Measurements from ENCODE around the gene SOCS1. TPM values are rescaled to one million over a fixed set of nuclear protein-coding genes. Genes with fewer than 3 reads are reported as not detected.

The SOCS1 gene
- polyA plus RNA-seq, 6 donors from 2014 or later, result 19.8 to 62.0 (median 32.5) TPM

DNA sequence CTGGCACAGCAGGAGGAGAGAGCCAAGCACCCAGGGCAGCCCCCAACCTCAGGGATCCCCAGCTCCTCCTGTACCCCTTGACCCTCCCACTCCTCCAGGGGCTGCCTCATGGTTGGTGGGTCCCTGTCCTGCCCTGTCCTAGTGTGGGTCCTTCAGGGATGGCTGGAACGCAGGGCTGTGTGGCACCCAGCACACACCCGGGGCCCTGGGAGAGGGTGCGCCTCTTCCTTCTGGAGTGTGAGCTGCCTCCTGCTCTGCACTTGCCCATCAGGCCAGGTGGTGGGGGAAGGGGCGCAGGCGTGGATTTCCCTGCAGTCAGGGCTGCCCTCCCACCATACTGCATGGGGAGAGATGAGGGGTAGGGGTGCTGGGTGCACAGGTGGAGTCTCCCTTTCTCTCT is 42.6 kb downstream of the SOCS1 start:
- ATAC-seq (ENCODE audit: low read depth in 2 of 2), result no peak
- peaks cover 0 to 26% (median 16%) of the 10 kb centered on the region in 3 donors for H3K27me3 Mint-ChIP-seq
- H3K9me3 Mint-ChIP-seq, result peaks cover 4 to 19% (median 10%) of the 10 kb centered on the region in 7 donors
- no peak overlapping the region for H3K4me3 Mint-ChIP-seq
- peaks cover 5 to 7% (median 7%) of the 10 kb centered on the region in 3 donors for H3K4me1 Mint-ChIP-seq
- DNase-seq, result no peak
- no peak overlapping the region for H3K27ac Mint-ChIP-seq
- peaks cover 0 to 7% of the 10 kb centered on the region in 2 donors for H3K36me3 Mint-ChIP-seq

DNA sequence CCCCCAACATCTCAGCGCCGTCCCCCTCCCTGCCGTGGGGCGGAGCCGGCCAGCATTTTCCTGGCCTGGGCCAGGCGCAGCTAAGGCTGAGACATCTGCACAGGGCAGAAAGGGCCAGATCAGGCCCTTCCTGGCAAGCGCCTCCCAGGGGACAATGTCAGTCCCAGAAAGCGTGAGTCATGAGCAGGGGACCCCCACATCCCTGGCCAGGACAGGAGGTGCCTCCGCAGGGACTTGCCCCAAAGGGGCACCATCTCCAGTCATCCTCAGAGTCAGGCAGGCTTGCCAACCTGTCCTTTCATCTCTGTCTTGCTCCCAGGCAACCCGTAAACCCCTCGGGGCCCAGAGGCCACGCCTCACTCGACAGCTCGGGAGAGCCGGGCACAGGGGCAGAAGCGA is 43.2 kb downstream of the SOCS1 start:
- H3K27me3 Mint-ChIP-seq, result peaks cover 0 to 31% (median 16%) of the 10 kb centered on the region in 3 donors
- no peak overlapping the region for H3K27ac Mint-ChIP-seq
- H3K36me3 Mint-ChIP-seq, result peaks cover 0 to 7% of the 10 kb centered on the region in 2 donors
- no peak for ATAC-seq (ENCODE audit: low read depth in 2 of 2)
- H3K9me3 Mint-ChIP-seq, result peaks cover 4 to 14% (median 9%) of the 10 kb centered on the region in 7 donors
- no peak overlapping the region for H3K4me3 Mint-ChIP-seq
- peaks cover 5 to 10% (median 7%) of the 10 kb centered on the region in 3 donors for H3K4me1 Mint-ChIP-seq
- no peak for DNase-seq

DNA sequence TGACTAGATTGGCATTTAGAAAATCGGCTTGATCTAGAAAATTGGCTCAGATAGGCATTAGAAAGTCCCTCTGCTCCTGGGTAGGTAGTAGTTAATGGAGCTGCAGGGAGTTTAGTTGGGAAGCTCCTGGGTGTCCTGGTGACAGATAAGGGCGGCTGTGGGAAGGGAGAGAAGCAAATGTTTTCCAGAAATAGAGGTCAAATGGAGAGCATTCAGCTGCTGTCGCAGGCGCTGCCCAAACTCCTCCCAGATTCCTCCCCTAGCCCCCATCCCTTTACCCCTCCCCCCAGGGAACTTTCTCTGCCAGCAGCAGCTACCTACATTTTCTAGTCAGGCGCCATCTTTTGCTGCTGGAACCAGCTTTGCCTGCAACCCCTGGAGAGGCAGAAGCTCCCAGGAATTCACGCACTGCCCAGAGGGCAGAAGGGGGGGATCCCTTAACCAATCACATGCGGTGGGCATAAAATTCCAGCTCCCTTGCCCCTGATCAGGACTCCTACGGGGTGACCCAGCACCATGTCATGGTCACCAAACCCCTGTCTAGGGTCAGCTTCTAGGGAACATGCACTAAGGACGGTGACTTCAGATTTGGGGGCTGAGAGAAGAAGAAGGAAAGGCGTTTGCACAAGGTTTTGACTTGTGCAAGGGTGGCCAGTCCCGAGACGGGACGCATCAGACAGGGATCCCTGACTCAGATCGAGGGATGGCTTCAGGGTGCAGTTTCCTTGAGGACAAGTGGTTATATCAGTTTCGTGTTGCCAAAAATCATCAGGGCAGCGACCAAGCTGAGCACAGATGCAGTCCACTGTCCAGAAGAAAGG is 43.8 kb downstream of the SOCS1 start:
- H3K36me3 Mint-ChIP-seq, result peaks cover 0 to 7% of the 10 kb centered on the region in 2 donors
- H3K9me3 Mint-ChIP-seq, result peaks cover 7 to 12% (median 9%) of the 10 kb centered on the region in 7 donors
- peak overlapping the region in 2 of 6 donors; percentile 45 to 47 for H3K27ac Mint-ChIP-seq
- ATAC-seq (ENCODE audit: low read depth in 2 of 2), result no peak
- H3K4me3 Mint-ChIP-seq, result no peak overlapping the region
- peaks cover 0 to 37% (median 20%) of the 10 kb centered on the region in 3 donors for H3K27me3 Mint-ChIP-seq
- no peak for DNase-seq
- H3K4me1 Mint-ChIP-seq, result peaks cover 5 to 10% (median 7%) of the 10 kb centered on the region in 3 donors

DNA sequence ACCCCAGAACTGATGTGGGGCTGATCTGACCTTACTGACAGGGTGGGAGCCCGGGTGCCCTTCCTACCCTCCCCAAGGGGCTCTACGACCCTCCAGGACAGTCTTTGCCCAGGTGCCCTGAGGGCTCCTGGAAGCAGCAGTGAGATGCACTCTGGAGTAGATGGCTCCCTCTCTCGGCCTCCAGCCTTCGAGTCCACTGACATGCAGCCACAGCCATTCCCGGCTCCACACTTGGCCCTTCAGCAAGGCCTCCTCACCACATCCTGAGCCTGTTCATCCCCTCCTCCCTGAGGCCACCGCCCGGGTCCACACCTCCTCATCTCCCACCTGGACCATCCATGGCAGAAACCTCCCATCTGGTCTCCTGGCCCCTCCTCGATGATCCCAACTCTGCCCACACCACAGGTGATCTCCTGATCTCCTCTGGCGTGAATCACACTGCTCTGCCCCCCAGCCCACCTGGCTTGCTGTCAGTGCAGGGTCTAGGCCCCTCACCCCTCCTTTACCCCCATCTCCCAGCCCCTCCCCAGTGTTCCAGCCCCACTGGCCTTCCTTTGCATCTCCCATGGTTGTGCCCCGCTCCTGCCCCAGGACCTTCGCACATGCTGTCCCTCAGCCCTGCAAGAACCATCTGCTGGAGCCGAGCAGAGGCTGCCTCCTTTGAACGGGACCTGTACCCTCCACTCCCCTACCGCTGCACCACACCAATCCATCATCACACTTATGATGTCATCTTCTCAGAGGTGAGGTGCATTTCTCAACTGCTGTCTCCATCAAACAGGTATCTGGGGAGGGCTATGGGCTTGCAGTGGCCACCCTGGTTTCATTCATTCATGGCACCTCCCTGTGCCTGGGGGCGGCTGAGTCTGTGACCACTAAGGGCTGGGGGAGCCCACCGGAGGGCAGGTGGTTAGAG is 44.7 kb downstream of the SOCS1 start:
- Mint-ChIP-seq H3K4me3 (peak overlapping the region in 1 of 8 donors; percentile 45), H3K27me3 (peaks cover 0 to 46% (median 29%) of the 10 kb centered on the region in 3 donors), H3K4me1 (peaks cover 11 to 17% (median 13%) of the 10 kb centered on the region in 3 donors), H3K27ac (peak overlapping the region in 3 of 6 donors; percentile 47 to 92 (median 75)), H3K36me3 (peaks cover 0 to 7% of the 10 kb centered on the region in 2 donors), H3K9me3 (peaks cover 7 to 11% (median 8%) of the 10 kb centered on the region in 7 donors)
- ATAC-seq (ENCODE audit: low read depth in 2 of 2), result no peak
- no peak for DNase-seq

DNA sequence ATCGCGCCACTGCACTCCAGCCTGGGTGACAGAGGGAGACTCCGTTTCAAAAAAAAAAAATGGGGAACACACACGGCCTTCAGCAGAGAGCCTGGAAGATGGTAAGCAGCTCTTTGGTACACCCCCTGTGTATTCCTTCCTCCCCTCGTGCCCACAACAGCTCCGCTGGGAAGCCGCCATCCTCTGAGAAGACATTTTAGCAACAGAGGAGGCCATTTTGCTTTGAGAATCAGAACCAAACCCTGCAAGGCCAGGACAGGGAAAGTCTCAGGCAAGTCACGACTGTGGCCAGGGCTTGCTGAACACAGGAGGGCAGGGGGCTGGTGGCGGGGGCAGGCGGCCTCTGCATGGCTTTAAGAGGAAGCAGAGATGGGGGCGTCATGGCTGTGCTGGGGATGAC is 45.7 kb downstream of the SOCS1 start:
- H3K27ac Mint-ChIP-seq, result peak overlapping the region in 1 of 6 donors; percentile 30
- ATAC-seq (ENCODE audit: low read depth in 2 of 2) (no peak), DNase-seq (no peak)
- no peak overlapping the region for H3K4me3 Mint-ChIP-seq
- peaks cover 13 to 18% (median 13%) of the 10 kb centered on the region in 3 donors for H3K4me1 Mint-ChIP-seq
- peaks cover 0 to 48% (median 30%) of the 10 kb centered on the region in 3 donors for H3K27me3 Mint-ChIP-seq
- peaks cover 0 to 4% (median 2%) of the 10 kb centered on the region in 7 donors for H3K9me3 Mint-ChIP-seq
- H3K36me3 Mint-ChIP-seq, result no peaks in the 10 kb centered on the region

DNA sequence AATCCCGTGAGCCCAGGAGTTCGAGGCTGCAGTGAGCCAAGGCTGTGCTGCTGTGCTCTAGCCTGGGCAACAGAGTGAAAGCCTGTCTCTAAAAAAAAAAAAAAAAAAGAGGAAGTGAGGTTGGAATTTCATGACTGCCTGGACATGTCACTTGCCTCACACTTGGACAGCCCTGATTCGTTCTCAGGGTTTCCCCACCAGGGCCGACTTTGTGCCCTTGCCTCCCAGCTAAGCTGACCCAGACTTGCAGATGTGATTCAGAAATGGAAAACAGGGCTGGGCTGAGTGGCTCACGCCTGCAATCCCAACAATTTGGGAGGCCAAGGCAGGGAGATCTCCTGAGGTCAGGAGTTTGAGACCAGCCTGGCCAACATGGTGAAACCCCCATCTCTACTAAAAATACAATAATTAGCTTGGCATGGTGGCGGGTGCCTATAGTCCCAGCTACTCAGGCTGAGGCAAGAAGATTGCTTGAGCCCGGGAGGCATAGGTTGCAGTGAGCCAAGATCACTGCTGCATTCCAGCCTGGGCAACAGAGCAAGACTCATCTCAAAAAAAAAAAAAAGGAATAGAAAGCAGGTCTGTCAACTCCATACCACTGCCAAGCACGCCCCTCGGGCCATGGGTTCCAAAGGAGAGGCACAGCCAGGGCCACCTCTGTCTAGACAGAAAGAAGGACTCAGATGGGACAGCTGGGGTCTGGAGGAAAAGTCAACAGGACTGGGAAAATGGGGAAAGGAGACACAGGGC is 46.9 kb downstream of the SOCS1 start:
- Mint-ChIP-seq H3K36me3 (no peaks in the 10 kb centered on the region), H3K27ac (peak overlapping the region in 1 of 6 donors; percentile 76), H3K9me3 (peaks cover 0 to 4% (median 2%) of the 10 kb centered on the region in 7 donors), H3K27me3 (peaks cover 0 to 58% (median 39%) of the 10 kb centered on the region in 3 donors), H3K4me3 (no peak overlapping the region), H3K4me1 (peaks cover 13 to 18% (median 13%) of the 10 kb centered on the region in 3 donors)
- DNase-seq, result no peak
- peak in 1 of 2 donors; percentile 47 for ATAC-seq (ENCODE audit: low read depth in 2 of 2)

DNA sequence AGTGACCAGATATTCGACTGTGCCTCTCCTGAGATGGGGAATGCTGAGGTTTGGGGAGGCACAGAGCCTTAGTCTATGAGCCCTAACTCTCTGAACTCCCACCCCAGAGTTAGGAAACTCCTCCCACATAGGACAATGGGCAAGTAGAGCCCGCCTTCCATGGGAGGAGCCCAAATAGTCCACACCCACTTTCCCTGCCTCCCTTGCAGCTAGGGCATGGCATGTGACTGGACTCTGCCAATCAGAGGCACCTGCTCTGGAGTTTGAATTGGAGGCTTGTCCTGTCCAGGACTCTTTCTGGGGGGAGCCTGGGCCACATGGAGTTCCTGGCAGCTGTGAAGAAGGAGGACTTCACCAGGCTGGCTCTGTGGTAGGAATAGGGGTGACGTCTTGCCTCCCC is 48.4 kb downstream of the SOCS1 start:
- Mint-ChIP-seq H3K27ac (no peak overlapping the region), H3K27me3 (peaks cover 0 to 61% (median 39%) of the 10 kb centered on the region in 3 donors), H3K36me3 (no peaks in the 10 kb centered on the region), H3K9me3 (peaks cover 0 to 4% (median 2%) of the 10 kb centered on the region in 7 donors), H3K4me3 (no peak overlapping the region), H3K4me1 (peaks cover 15 to 19% (median 17%) of the 10 kb centered on the region in 3 donors)
- DNase-seq (no peak), ATAC-seq (ENCODE audit: low read depth in 2 of 2) (no peak)

DNA sequence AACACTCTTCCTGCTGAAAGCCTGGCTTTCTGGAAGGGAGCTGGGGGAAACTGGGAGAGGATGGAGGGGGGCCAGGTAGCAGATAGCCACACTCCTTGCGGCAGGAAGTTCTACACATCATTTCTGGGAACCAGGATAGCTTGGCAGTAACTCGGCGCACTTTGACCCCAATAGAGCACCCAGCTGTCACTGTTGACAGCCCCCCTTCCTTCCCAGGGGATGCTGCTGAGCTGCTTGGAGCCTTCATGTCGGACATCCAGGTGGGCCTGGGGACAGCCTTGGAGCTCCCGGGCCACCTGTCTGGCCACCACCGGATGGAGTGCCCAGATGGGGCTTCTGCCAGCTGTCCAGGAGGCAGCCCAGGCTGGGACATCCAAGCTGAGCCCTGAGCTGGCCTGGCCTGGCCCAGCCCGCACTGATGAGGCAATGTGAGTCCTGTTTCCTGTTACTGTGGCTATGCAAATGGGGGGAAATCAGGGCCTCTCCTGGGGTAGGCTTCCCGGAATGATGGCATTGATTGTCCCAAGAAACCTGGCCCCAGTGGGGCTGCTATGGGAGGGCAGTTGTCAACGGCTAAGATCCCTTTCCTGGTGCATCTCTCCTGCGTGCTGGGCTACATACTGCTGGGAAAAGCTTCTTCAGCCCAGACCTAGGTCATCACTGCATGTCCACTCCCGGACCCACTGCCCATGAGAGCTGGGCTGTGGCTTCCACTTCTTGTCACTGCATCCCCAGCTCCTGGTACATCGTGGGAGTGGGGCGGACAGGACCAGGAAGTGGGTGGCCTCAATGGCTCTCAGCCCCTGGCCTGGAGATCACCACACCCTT is 50.0 kb downstream of the SOCS1 start:
- DNase-seq (no peak), ATAC-seq (ENCODE audit: low read depth in 2 of 2) (no peak)
- H3K9me3 Mint-ChIP-seq, result peaks cover 0 to 4% (median 2%) of the 10 kb centered on the region in 7 donors
- H3K4me1 Mint-ChIP-seq, result peaks cover 15 to 30% (median 23%) of the 10 kb centered on the region in 3 donors
- H3K4me3 Mint-ChIP-seq, result no peak overlapping the region
- no peak overlapping the region for H3K27ac Mint-ChIP-seq
- H3K36me3 Mint-ChIP-seq, result no peaks in the 10 kb centered on the region
- peaks cover 0 to 62% (median 25%) of the 10 kb centered on the region in 3 donors for H3K27me3 Mint-ChIP-seq

DNA sequence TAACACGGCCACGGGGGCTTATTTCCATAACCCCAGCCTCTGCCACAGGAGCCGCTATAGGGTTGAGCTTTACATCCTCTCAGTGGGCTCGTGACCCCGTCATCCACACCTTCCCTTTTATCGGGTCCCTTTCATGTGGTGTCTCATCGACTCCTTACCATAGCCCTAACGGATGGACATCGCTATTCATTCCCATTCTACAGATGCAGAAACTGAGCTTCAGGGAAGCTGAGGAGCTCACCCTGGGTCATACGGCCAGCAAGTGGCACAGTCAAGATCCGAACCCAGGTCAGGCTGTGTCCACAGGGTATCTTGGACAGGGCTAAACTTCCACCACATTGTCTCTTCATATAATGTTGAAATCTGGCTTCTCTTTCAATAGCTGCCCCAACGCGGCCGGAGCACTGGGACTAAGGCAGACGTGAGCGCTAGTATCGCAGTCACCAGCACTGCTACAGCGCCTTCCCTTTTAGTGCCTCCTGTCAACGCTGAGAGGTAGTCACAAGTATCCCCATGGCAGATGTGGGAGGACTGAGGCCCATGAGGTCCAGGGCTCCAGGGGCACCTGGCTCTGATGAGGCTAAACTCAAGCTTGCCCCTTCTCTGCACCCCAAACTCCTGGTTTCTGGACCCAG is 50.8 kb downstream of the SOCS1 start:
- peaks cover 14 to 30% (median 21%) of the 10 kb centered on the region in 3 donors for H3K4me1 Mint-ChIP-seq
- H3K4me3 Mint-ChIP-seq, result no peak overlapping the region

DNA sequence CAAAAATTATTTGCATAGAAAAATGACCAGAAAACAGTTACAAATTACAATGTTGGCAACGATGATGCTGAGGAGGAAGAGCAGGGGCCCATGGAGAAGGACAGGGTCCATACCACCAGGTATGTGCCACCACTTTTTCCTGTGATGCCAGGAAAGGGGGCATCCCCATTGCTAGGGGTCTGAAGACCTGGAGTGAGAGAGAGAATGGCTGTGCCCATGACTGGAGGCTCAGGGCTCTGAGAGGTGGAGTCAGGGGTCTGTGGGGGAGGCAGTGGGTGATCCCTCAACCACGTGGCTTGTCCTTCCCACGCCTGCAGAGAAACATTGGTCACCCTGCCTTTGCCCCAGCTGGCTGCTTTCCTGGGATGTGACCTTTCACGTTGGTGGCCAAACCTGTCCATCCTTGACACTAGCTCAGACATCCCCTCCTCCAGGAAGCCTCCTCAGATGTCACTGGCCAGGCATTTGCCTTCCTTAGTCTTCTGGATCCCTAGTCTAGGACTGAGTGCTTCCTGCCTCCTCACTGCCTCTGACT is 51.4 kb downstream of the SOCS1 start:
- Mint-ChIP-seq H3K27ac (no peak overlapping the region), H3K4me1 (peaks cover 11 to 25% (median 17%) of the 10 kb centered on the region in 3 donors)
- DNase-seq, result no peak

More for the DNA sequence above, 50.8 kb downstream of the SOCS1 start:
- H3K36me3 Mint-ChIP-seq, result no peaks in the 10 kb centered on the region
- no peak overlapping the region for H3K27ac Mint-ChIP-seq
- H3K9me3 Mint-ChIP-seq, result peaks cover 0 to 4% (median 2%) of the 10 kb centered on the region in 7 donors
- peaks cover 0 to 68% (median 23%) of the 10 kb centered on the region in 3 donors for H3K27me3 Mint-ChIP-seq
- ATAC-seq (ENCODE audit: low read depth in 2 of 2), result no peak
- no peak for DNase-seq

More for the DNA sequence above, 51.4 kb downstream of the SOCS1 start:
- Mint-ChIP-seq H3K36me3 (no peaks in the 10 kb centered on the region), H3K9me3 (peaks cover 0 to 4% (median 2%) of the 10 kb centered on the region in 7 donors), H3K27me3 (peaks cover 0 to 68% (median 23%) of the 10 kb centered on the region in 3 donors), H3K4me3 (no peak overlapping the region)
- no peak for ATAC-seq (ENCODE audit: low read depth in 2 of 2)
